ENCODE results near the gene MED13L. TPM values are rescaled to one million over a fixed set of nuclear protein-coding genes. Genes with fewer than 3 reads are reported as not detected.

The MED13L gene
- polyA plus RNA-seq, 10 donors, result 43.0 to 60.2 (median 47.3) TPM

DNA sequence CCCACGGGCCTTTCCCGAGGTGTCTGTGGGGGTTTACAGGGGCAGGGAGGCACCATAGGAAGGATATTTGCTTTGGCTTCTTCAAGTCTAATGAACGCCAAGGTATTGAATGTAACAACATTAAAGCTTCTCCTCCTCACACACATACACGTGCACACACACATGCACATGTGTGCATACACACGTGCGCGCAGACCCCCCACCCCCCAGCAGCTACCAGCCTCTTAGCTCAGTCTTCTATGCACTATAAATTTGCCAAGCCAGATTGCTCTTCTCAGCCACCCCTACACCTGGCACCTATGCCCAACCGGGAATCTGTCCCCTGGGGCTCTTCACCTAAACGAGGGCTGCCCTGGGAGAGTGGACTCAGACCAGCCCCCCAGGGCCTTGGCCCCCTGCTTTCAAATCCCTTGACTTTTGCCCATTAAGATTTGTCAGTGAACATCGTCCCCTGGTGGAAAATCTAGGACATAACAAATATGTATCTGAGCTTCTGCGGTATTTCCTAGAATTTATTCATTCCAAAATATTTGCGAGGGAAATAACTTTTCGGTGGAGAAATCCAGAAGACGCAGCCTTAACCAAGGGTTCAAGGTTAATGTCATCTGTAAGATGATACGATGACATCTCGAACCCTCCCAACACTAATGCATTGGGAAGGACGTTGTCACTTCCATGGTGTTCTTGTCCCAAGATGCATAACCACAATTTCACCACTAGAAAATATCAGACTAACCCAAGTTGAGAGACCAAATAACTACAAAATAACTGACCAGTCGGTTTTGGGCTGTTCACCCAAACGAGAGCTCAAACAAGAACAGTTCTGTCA lies 330.4 kb downstream of the MED13L start:
- no peak for DNase-seq

DNA sequence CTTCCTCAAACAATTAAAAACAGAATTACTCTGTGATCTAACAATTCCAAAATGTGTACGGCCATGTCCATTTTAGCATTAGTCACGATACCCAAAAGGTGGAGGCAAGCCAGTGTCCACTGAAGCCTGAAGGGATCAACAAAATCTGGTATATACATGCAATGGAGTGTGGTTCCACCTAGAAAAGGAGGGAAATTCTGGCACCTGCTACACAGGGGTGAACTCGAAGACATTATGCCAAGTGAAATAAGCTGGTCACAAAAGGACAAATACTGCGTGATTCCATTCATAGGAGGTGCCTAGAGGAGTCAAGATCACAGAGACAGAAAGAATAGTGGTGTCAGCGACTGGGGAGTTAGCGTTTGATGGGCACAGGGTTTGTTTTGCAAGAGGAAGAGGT lies 331.4 kb downstream of the MED13L start:
- no peak for DNase-seq

DNA sequence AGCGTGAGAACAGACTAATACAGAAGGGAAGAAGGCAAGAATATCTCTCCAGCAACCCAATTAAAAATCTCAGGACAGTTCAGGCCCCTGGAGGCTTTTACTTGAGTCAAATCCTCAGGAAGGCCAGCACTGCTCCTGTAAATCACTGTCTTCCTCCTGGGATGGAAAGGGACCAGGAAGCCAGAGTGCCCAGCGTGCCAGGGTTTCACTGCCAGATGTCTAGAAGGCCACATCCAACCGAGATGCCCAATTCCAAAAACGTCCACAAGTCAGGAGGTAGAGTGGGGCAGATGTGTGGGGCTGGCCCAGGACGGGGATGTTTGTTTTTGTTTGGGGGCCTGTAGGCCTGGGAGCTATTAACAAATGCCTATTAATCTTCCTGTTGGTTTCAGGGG lies 332.0 kb downstream of the MED13L start:
- no peak for DNase-seq

DNA sequence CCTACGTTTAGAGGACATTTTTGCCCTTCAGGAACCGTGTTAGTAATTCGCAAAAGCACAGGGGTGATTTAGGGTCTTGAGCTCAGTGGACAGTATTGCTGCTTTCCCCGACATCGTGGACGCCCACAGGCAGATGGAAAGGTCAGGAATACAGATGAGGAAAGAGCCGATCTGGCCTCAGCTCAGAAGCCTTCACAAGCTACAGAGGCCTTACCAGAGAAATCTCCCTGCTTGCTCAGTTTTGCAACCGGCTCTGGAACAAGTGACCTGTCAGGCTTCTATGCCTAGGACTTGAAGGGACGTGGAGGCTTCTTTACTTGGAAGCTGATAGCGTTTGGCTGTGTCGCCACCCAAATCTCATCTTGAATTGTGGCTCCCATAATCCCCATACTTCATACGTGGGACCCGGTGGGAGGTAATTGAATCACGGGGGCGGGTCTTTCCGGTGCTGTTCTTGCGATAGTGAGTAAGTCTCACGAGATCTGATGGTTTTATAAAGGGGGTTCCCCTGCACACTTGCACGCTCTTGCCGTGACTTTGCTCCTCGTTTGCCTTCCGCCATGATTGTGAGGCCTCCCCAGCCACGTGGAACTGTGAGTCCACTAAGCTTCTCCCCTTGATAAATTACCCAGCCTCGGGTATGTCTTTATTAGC lies 332.5 kb downstream of the MED13L start:
- DNase-seq, result no peak

DNA sequence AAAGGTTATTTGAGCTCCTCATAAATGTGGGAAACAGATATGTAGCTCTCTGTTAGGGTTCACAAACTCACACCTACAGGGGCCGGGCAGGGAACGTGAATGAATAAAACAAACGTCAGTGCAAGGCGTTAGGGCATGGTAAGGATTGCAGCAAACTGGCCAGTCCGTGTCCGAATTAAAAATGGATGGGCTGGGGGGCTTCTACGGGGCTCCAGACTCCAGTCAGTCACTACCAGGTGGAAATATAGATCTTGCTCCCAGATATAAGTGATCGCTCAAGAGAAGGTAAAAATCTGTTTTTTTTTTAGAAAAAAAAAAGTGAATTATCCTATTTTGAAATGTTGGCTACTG lies 333.1 kb downstream of the MED13L start:
- no peak for DNase-seq

DNA sequence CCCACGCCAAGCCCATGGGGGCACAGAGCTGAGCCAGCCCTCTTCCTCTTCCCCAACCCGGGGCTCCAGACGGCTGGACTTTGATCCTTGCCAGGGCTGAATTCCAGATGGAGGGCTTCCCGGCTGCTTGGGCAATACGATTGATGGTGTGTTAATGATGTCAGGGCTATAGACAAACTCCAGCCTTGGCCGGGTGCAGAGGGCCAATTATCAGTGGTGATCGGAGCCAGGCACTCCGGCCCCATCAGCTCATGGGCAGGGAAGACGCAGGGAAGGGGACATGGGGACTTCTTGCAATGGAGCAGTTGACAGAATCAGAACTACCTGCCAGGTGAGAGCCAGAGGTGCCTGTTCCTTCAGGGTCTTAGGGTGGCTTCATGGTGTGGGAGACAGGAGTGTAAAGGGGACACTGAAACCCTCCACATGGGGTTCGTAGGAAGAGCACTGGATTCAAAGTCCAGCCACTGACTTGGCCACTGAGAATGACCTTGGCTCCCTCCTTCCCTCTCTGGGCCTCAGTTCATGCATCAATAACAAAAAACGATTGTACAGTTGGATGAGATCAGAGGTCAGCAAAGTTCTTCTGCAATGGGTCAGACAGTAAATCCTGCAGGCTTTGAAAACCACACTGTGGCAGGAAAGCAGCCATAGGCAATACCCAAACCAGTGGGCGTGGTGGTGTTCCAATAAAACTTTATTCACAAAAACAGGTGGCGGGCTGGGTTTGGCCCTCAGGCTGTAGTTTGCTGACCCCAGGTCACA lies 333.7 kb downstream of the MED13L start:
- no peak for DNase-seq

DNA sequence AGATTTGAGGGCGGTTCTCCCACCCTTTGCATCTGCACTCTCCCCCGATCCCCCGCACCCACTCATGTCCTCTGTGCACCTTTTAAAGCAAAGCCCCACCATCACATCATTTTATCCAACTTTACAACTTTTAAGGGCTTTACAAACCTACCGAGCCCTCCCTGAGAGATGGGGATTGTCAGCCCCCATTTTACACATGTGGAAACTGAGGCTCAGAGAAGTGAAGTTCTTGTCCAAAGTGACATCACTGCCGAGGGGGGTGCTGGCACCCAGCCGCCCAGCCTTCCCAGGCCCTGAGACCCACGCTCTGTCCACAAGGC lies 334.2 kb downstream of the MED13L start:
- no peak for DNase-seq

DNA sequence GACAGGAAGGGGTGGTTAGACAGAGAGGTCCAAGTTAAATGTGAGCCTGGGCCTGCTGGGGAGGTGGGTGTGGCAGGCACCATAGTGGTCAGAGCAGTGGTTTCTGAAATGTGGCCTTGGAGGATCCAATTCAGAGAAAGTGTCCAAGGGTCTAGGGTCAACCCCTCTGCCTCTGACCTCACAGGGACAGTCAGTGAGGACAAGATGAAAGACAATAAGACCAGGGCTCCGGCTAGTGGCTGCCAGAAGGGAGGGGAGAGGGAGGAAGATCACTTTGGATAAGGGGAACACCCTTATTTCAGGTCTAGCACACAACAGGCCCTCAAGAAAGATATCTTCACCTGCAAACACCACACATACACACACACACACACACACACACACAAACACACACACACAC lies 335.1 kb downstream of the MED13L start:
- DNase-seq, result no peak

DNA sequence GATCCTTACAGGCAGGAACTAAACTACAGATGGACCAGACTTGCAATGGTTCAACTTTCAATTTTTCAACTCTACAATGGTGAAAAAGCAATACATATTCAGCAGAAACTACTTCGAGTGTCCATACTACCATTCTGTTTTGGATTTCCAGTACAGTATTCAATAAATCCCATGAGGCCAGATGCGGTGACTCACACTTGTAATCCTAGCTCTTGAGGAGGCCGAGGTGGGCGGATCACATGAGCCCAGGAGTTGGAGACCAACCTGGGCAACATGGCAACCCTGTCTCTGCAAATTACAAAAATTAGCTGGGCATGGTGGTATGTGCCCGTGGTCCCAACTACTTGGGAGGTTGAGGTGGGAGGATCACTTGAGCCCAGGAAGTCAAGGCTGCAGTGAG lies 336.1 kb downstream of the MED13L start:
- DNase-seq, result no peak

DNA sequence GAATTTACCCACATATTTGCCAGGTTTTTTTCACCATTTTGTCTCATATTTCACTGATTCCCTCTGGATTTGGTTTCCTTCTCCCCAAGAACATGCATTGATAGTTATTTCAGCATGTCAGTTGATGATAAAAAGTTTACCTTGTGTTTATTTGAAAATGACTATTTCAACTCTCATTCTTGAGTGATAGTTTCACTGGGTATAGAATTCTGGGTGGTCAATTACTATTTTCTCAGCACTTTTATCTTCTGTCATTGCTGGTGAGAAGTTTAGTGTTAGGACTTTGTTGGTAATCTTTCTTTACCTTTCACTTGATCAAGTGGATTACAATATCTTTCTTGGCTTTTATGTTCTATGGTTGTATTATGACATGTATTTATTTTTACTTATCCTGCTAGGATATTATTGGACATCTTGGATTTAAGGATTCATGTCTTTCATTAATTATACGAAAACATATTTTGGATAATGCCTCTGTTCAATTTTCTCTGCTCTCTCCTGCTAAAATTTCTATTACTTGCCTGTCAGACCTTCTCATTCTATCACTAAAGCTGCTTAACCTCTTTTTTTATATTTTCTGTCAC lies 338.6 kb downstream of the MED13L start:
- no peak for DNase-seq

DNA sequence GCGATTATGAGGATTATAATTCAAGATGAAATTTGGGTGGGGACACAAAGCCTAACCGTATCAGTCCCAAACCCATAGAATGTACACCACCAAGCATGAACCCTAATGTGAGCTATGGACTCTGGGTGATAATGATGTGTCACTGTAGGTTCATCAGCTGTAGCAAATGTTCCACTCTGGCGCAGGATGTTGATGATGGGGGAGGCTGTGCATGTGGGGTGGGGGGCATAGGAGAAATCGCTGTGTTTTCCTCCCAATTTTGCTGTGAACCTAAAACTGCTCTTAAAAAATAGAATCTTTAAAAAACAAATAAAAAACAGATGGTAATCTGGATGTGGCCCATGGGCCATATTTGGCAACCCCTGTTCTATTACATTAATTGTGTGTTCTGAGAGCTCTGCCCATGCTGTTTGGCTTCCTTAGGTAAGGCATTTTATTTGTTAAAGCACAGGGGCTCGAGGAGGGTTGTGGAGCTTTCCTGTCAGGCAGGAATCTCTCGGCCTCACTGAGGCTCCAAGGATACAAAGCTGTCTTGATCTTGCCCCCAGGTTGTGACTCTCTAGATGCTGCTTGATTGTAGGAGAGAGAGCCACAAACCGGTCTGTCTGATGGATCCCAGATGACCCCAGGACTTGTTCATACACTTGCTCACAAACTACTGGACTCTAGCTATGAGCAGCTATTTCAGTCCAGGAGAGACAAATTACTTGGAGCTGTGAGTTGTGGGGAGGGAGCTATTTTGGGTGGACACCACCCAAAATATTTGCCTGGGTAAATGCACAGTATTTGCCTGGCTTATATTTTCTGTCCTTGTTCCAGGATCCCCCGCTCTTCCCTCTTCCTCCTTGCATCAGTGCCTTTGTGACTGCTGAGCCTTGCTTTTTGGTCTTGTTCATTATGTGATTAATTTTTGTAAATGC lies 340.2 kb downstream of the MED13L start:
- peak in 2 of 3 donors; percentile 29 to 52 for DNase-seq

DNA sequence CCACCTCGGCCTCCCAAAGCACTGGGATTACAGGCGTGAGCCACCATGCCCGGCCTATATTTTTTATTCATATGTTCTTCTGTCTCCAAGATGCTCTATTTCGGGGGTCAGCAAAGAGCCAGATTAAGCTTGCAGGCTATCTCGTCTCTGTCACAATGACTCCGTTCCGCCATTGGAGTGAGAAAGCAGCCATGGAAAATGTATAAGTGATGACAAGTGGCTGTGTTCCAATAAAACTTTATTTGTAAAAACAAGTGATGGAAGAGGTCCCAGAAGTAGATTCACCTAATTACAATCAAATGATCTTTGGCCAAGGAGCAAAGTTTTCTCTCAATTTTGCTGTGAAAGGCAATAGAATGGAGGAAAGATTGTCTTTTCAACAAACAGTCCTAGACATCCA lies 342.6 kb downstream of the MED13L start:
- DNase-seq, result no peak

DNA sequence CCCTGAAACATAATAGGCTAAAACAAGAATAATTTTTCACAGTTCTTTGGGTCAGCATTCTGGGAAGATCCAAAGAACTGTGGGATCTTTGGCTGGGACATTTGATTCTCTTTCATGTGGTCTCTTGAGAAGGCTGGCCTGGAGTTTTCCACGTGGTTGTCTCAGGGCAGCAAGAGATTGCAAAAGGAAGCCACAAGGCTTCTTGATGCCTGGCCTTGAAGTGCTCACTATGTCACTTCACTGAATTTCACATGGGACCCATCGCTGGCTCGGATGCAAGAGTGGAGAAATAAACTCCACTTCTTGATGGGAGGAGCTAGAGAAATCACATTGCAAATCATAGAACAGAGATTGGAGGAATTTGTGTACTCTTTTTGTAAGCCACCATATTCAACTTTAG lies 343.4 kb downstream of the MED13L start:
- DNase-seq, result no peak

DNA sequence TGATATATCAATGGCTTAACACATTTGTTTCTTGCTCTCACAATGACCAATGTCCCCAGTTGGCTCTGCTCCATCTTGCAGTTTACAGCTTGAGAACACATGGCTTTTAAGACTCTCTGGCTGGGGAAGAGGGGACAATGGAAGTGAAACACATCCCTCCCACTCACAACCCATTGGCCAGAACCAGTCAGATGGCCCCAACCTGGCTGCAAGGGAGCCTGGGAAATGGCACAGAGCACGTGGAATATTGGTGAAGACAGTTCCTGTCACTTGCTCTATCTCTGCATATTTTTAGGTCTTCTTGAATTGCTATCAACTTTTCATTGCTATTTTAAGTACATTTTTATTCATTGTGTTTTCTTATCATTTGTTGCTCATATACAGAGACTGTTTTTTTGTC lies 345.4 kb downstream of the MED13L start:
- no peak for DNase-seq

DNA sequence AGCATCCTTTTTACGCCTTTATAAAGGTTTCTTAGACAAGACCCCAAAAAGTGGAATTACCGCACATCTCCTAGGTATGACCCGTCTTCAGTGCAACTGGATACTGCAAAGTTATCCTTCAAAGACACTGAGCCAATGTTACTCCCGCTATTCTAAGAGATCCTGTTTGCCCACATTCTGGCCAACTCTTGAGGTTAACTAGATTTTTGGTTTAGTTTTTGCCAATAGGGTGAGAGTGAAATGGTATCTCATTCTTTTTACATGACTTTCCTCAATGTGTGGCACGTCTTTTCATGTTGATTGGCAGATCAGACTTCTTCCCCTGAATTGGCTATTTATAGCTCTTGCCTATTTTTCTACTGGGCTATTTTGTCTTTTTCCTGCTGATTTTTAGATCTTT lies 347.2 kb downstream of the MED13L start:
- DNase-seq, result no peak

DNA sequence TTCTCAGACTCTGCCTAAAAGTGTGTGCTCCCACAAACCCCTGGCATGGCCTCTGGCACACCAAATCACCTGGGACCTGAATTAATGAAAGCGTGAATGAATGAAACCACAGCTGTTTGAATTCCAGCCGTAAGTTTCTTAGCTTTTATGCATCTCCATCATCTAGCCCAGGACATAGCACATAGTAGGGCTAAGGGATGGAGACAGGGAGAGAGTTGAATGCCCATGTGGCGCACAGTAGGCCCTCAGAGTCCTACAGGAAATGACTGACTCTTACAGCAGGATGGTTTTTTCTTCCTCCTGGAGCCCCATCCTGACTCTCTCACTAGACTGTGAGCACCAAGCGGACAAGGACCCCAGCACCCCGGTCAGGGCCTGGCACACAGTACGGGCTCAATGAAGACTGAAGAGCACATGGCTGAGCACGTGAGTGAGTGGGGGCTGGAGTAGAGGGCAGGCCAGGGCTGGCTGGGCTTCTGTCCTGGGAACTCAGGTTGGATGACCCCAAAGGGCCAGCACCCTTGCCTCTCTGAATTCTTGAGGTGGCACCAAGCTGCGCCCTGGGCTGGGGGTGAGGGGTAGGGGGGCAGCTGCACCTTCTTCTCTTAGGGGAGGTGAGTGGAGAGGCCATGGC lies 351.3 kb downstream of the MED13L start:
- no peak for DNase-seq

DNA sequence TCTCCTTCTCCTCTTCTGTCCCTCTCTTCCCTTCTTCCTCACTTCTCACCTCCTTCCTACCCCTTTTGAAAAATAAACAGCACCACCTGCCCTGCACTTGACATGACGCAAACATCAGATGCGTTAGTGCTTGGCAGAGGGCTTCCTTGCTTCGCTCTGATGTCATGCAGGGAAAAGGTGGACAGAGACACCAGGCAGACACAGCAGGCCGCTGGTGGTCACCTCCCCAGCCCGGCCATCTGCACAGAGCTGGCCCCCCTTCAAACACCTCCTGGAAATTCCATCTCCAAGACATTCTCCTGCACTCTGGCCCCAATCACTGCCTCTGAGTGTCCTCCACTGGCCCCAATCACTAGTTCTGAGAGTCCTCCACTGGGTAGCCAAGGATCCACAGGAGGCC lies 353.6 kb downstream of the MED13L start:
- no peak for DNase-seq

DNA sequence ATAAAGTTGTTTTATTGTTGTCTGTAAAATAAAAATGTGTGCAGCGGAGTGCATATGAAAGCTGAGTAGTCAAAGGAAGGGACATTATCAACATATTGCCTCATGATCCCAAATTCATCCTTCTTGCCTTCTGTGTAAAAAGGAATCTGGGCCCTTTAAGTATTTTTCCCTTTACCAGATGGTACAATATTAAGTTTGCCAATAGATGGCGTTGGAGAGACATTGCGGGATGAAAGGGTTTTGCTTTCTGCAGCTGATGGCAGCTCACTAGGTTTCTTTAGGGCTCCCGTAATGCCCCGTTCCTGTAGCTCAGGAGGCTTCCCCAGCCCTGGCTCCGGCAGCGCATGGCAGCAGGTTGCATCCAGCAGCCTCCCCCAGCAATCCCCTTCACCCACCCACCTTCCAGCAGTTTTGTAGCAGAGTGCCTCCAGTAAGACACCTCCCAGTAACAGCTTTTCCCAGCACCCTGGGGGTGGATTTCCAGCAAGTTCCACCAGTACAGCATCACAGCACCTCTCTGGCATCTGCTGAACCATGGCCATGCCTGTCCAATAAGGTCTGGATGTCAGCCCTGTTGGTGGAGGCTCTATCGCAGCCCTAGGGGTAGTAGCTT lies 354.4 kb downstream of the MED13L start:
- no peak for DNase-seq

DNA sequence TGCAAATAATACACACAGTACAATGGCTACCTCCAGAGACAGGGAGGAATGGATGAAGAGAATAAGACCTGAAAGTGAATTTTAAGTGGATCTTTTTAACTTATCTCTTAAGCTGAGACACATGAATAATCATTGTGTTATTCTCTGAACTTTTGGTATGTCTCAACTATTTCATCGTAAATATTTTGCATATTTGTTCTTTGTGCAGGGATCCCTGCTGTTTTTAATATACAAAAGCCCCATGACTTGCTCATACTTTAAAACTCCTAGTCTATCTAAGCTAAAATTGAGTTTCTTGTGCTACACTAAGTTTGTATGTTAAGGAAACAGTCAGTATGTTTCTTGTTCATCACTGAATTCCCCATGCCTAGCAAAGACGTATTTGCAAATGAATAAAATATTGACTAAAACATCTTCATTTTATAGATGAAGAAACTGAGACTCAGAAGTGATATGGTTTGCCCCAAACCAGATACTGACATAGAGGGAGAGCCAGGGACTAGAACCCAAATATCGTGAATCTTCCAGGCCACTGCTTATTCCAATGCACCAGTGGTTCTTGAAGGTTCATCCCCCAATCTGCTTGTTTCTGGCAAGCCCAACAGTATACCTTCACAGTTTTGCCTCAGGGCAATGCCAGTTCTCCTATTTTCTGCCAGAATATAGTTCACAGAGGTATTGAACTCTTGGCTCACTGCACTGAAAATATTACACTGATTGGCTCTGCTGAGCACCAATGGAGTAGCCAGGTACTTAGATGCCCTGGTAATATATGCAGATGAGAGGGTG lies 356.9 kb downstream of the MED13L start:
- DNase-seq, result no peak

DNA sequence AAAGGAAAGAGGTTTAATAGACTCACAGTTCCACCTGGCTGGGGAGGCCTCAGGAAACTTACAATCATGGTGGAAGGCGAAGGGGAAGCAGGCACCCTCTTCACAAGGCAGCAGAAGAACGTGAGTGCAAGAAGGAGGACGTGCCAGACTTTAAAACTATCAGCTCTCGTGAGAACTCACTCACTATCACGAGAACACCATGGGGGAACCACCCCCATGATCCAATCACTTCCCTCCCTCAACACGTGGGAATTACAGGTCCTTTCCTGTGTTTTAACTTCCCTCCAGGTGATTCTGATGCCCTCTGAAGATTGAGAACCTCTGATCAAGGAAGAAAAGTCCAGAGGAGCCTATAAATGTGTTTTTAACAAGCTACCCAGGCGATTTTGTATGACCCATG lies 358.7 kb downstream of the MED13L start:
- no peak for DNase-seq

Measured in muscle of back (tissue), 11 donors.